B cell (primary cell): ENCODE data around the gene PYGM. TPM values are rescaled to one million over a fixed set of nuclear protein-coding genes. Genes with fewer than 3 reads are reported as not detected.

Experiments used
- ATAC-seq: fragments of 200-7000 bp; cut with Tn5 transposase; one replicate; pipeline ENCODE4 v1.10.0; 2021; ENCODE audit warnings: low read depth, mild to moderate bottlenecking, moderate number of reproducible peaks, moderate library complexity
- CTCF ChIA-PET: fragments of 350-600 bp; sonication (Branson Sonifier 250); formaldehyde crosslinking; loops from one replicate; lab custom pipeline; 2021; ENCODE audit warnings: antibody characterized with exemption, inconsistent platforms; lab: Charles Lee
- POLR2A ChIA-PET: fragments of 350-600 bp; sonication (Branson Sonifier 250); formaldehyde crosslinking; loops from one replicate; lab custom pipeline; 2021; ENCODE audit warnings: antibody characterized with exemption; lab: Charles Lee
- DNase-seq: peaks from one replicate; pipeline ENCODE4 v3.0.0; 2013
- H2AFZ ChIP-seq: 2 replicates; pipeline ENCODE4 v1.6.1; 2012; ENCODE audit warnings: mild to moderate bottlenecking, low read depth, low read length; ENCODE audit not compliant: insufficient read depth, poor library complexity, severe bottlenecking
- H3K27ac ChIP-seq, 2 donors: 1 replicate in 1 of 2; 2 replicates in 1 of 2; pipeline ENCODE4 v1.5.1; 2012 to 2013; ENCODE audit warnings: low read length in 2 of 2, mild to moderate bottlenecking in 2 of 2, moderate library complexity in 1 of 2
- H3K27me3 ChIP-seq, 4 experiments: fragments of 200-600 bp in 1 of 4; sonication (generic) in 1 of 4; replicated peaks in 1 of 4; 1 replicate in 2 of 4; 2 replicates in 2 of 4; pipeline versions ENCODE4 v1.6.1 to v1.7.0; 2013 to 2016; ENCODE audit warnings: low read length in 3 of 4, mild to moderate bottlenecking in 2 of 4, mixed read lengths in 1 of 4, moderate library complexity in 1 of 4; ENCODE audit not compliant: insufficient read depth in 4 of 4, control insufficient read depth in 3 of 4; ENCODE audit errors: control extremely low read depth in 1 of 4
- H3K36me3 ChIP-seq, 2 experiments: replicated peaks in 1 of 2; 1 replicate in 1 of 2; 2 replicates in 1 of 2; pipeline versions ENCODE4 v1.6.1 to v1.7.1; 2013; ENCODE audit warnings: low read length in 1 of 2; ENCODE audit not compliant: insufficient read depth in 2 of 2, control insufficient read depth in 1 of 2; ENCODE audit errors: control extremely low read depth in 1 of 2, extremely low read depth in 1 of 2
- H3K4me1 ChIP-seq, 2 donors: fragments of 200-600 bp in 1 of 2; sonication (generic) in 1 of 2; 1 replicate in 1 of 2; 2 replicates in 1 of 2; pipeline versions ENCODE4 v1.5.1 to v1.6.1; 2013 to 2017; ENCODE audit warnings: low read length in 2 of 2; ENCODE audit not compliant: control insufficient read depth in 2 of 2, insufficient read depth in 2 of 2
- H3K4me2 ChIP-seq: replicated peaks from 2 replicates; pipeline ENCODE3; 2012; ENCODE audit warnings: mild to moderate bottlenecking, low read depth, low read length; ENCODE audit not compliant: poor library complexity, severe bottlenecking
- H3K4me3 ChIP-seq, 5 experiments: fragments of 200-600 bp in 1 of 5; sonication (generic) in 1 of 5; 1 replicate in 3 of 5; 2 replicates in 2 of 5; pipeline versions ENCODE4 v1.5.1 to v1.7.0; 2011 to 2016; ENCODE audit warnings: low read length in 4 of 5, mild to moderate bottlenecking in 4 of 5, low read depth in 2 of 5, control low read depth in 1 of 5, moderate library complexity in 1 of 5; ENCODE audit not compliant: insufficient read depth in 1 of 5; ENCODE audit errors: control extremely low read depth in 1 of 5, extremely low read depth in 1 of 5
- H3K79me2 ChIP-seq: fragments of 200-600 bp; sonication (generic); one replicate; pipeline ENCODE4 v1.6.0; 2016; ENCODE audit warnings: low read length; ENCODE audit not compliant: control insufficient read depth, insufficient read depth
- H3K9ac ChIP-seq: fragments of 200-600 bp; sonication (generic); 2 replicates; pipeline ENCODE4 v1.6.1; 2017; ENCODE audit warnings: mild to moderate bottlenecking, low read length, moderate library complexity
- H3K9me3 ChIP-seq, 3 donors: one replicate each; pipeline versions ENCODE4 v1.6.1 to v1.7.1; 2013; ENCODE audit warnings: low read length in 2 of 3; ENCODE audit not compliant: control insufficient read depth in 2 of 3, insufficient read depth in 1 of 3; ENCODE audit errors: control extremely low read depth in 1 of 3
- H4K20me1 ChIP-seq: 2 replicates; pipeline ENCODE4 v1.6.0; 2012; ENCODE audit warnings: mild to moderate bottlenecking, low read length; ENCODE audit not compliant: insufficient read depth, control insufficient read depth, poor library complexity, severe bottlenecking
- H3K27ac Mint-ChIP-seq: one replicate; pipeline ENCODE4 v1.8.0; 2021; ENCODE audit warnings: mixed read lengths
- H3K27me3 Mint-ChIP-seq: one replicate; pipeline ENCODE4 v1.8.0; 2021; ENCODE audit warnings: mixed read lengths
- H3K4me1 Mint-ChIP-seq: one replicate; pipeline ENCODE4 v1.8.0; 2021; ENCODE audit warnings: mixed read lengths
- H3K4me3 Mint-ChIP-seq: one replicate; pipeline ENCODE4 v1.8.0; 2021; ENCODE audit warnings: mixed read lengths
- H3K9me3 Mint-ChIP-seq: one replicate; pipeline ENCODE4 v1.8.0; 2022; ENCODE audit warnings: mixed read lengths; ENCODE audit not compliant: insufficient read depth
- EZH2 ChIP-seq: IDR thresholded peaks from 2 replicates; pipeline ENCODE4 v1.6.1; 2012; ENCODE audit warnings: borderline replicate concordance, low read depth, mild to moderate bottlenecking, moderate library complexity, low read length; ENCODE audit not compliant: insufficient read depth, poor library complexity, severe bottlenecking
- WGBS: methylation state at CpG from one replicate; pipeline ENCODE4 v1.1.5; 2013; ENCODE audit warnings: missing lambda C conversion rate; ENCODE audit not compliant: insufficient coverage; 5-methylcytosine and 5-hydroxymethylcytosine counted together
- intact Hi-C: fragments of 100-400 bp; cut with micrococcal nuclease; formaldehyde crosslinking; loops from one replicate; pipeline ENCODE4 v1.10.0; 2022
- polyA plus RNA-seq: library from polyadenylated mRNA; depleted of rRNA; stranded (reverse); fragments of >200 nt; gene quantifications from 2 replicates; pipeline ENCODE4 v1.2.3, GENCODE V29; 2012
- total RNA-seq, 2 donors: library from RNA; stranded (reverse); fragments of 120-200 nt in 1 of 2; gene quantifications; 1 replicate in 1 of 2; 2 replicates in 1 of 2; pipeline versions ENCODE4 v1.2.3 to v1.2.4, GENCODE V29; 2013 to 2022
- TF ChIP-seq, protein P1 (sequence below): fragments of 200-600 bp; IDR thresholded peaks from one replicate; pipeline ENCODE4 v1.8.0; 2022; ENCODE audit warnings: antibody characterized with exemption, mild to moderate bottlenecking

The PYGM gene
- total and polyA plus RNA-seq, 2 donors (not counting 1 experiment from before 2014, with no cell fraction given), result 9.3 to 9.6 TPM

DNA sequence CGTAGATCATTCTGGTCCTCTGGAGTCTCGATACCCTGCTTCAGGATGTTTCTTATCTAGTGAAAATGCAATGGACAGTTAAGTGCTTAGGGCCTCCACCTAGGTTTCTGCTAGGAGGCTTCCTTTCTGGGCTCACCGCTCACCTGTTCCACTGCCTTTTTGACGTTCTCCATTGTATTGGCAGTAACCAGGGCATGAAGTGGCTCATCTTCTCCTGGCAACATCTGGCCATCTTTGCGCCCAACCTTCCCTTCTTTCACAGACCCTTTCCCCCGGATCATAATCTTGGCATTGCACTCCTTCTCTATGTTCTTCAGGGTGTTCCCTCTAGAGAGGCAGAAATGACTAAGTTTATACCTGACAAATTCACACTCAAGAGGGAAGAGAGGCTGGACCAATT, 9.5 kb upstream of the PYGM start:
- TF ChIP-seq, protein P1, sequence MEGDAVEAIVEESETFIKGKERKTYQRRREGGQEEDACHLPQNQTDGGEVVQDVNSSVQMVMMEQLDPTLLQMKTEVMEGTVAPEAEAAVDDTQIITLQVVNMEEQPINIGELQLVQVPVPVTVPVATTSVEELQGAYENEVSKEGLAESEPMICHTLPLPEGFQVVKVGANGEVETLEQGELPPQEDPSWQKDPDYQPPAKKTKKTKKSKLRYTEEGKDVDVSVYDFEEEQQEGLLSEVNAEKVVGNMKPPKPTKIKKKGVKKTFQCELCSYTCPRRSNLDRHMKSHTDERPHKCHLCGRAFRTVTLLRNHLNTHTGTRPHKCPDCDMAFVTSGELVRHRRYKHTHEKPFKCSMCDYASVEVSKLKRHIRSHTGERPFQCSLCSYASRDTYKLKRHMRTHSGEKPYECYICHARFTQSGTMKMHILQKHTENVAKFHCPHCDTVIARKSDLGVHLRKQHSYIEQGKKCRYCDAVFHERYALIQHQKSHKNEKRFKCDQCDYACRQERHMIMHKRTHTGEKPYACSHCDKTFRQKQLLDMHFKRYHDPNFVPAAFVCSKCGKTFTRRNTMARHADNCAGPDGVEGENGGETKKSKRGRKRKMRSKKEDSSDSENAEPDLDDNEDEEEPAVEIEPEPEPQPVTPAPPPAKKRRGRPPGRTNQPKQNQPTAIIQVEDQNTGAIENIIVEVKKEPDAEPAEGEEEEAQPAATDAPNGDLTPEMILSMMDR, result no peak
- TF ChIP-seq EZH2, result no peak

DNA sequence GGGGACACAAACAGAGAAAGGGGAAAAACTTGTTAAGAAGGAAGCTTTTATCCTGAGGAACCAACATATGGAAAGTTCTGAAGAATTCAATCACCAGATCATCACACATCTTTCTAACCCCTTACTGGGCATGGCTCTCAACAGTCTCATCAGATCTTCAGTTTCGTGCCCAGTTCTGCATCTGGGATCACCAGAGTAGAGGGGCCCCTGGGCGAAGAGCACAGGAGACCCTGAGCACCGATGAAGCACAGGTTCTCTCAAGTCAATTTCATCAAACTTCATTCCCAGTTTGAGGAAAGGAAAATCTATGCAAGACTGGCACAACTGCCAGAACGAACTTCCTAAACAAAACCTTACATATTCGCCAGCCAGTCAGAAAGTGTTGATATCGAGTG, 8.5 kb upstream of the PYGM start:
- 88% methylated on average over 5 of the region's 6 CpGs for WGBS
- H3K4me1 ChIP-seq, result peaks cover 85 to 96% of the 10 kb centered on the region in 2 donors
- no peak overlapping the region for H3K9ac ChIP-seq
- POLR2A ChIA-PET, result interaction anchor here (1.4 to 2.5 kb wide), 3 partner anchors 8 to 24 kb away, joined by 4 to 10 read pairs (median 8); partner anchors contain the start of genes RASGRP2 and SF1
- H3K27ac ChIP-seq, result peak overlapping the region; percentile 64 to 75
- H3K36me3 ChIP-seq, result peaks cover 9 to 92% of the 10 kb centered on the region in 2 experiments
- H3K79me2 ChIP-seq, result peaks cover 63% of the 10 kb centered on the region
- Mint-ChIP-seq H3K27me3 (no peaks in the 10 kb centered on the region), H3K9me3 (no peaks in the 10 kb centered on the region), H3K27ac (peak overlapping the region; percentile 92), H3K4me3 (peak overlapping the region; percentile 66), H3K4me1 (peaks cover 91% of the 10 kb centered on the region)
- ATAC-seq (no peak), DNase-seq (no peak)
- no peak overlapping the region for H3K4me3 ChIP-seq
- no peak for TF ChIP-seq EZH2
- TF ChIP-seq, protein P1, result no peak
- peak overlapping the region; percentile 54 for H3K4me2 ChIP-seq
- no peaks in the 10 kb centered on the region for H3K9me3 ChIP-seq
- no peaks in the 10 kb centered on the region for H3K27me3 ChIP-seq
- intact Hi-C loops, result no loop called here
- CTCF ChIA-PET, result interaction anchor here (0.9 to 12.2 kb wide), 9 partner anchors 8 to 102 kb away, joined by 3 to 280 read pairs (median 4); partner anchors contain the start of genes RASGRP2 and SF1
- peaks cover 76% of the 10 kb centered on the region for H4K20me1 ChIP-seq
- no peak overlapping the region for H2AFZ ChIP-seq

More for the DNA sequence above, 9.5 kb upstream of the PYGM start:
- peaks cover 82% of the 10 kb centered on the region for H4K20me1 ChIP-seq
- Mint-ChIP-seq H3K27ac (peak overlapping the region; percentile 82), H3K4me1 (peaks cover 89% of the 10 kb centered on the region), H3K9me3 (no peaks in the 10 kb centered on the region), H3K27me3 (no peaks in the 10 kb centered on the region), H3K4me3 (peak overlapping the region; percentile 32)
- no peak overlapping the region for H3K4me3 ChIP-seq
- no peak for ATAC-seq
- CTCF ChIA-PET, result interaction anchor here (2.2 to 12.2 kb wide), 2 partner anchors 7 to 22 kb away, joined by 20 to 280 read pairs; partner anchors contain the start of gene RASGRP2
- 97% methylated on average over 6 of the region's 6 CpGs for WGBS
- POLR2A ChIA-PET, result interaction anchor here (0.6 to 2.5 kb wide), 3 partner anchors 25 to 28 kb away, joined by 6 to 10 read pairs (median 7); partner anchors contain the start of gene RASGRP2
- H3K36me3 ChIP-seq, result peaks cover 12 to 94% of the 10 kb centered on the region in 2 experiments
- H2AFZ ChIP-seq, result no peak overlapping the region
- no peak overlapping the region for H3K4me2 ChIP-seq
- peak overlapping the region in 1 of 2 donors; percentile 94 for H3K27ac ChIP-seq
- intact Hi-C loops, result no loop called here
- H3K9ac ChIP-seq, result no peak overlapping the region
- H3K79me2 ChIP-seq, result peaks cover 73% of the 10 kb centered on the region
- no peak for DNase-seq
- no peaks in the 10 kb centered on the region for H3K27me3 ChIP-seq
- H3K4me1 ChIP-seq, result peaks cover 84 to 96% of the 10 kb centered on the region in 2 donors
- no peaks in the 10 kb centered on the region for H3K9me3 ChIP-seq
